KMS-11 (cell line): ENCODE results near the gene NIM1K.

Source experiments
- H2AFZ ChIP-seq: fragments of 200-600 bp; sonication (generic); 2 replicates; pipeline ENCODE4 v1.6.1; 2016; ENCODE audit warnings: antibody characterized with exemption, mixed run types, low read depth
- H3K27ac ChIP-seq: fragments of 200-600 bp; sonication (generic); 2 replicates; pipeline ENCODE4 v1.6.1; 2016; ENCODE audit warnings: mild to moderate bottlenecking, mixed run types
- H3K27me3 ChIP-seq: fragments of 200-600 bp; sonication (generic); 2 replicates; pipeline ENCODE4 v1.6.1; 2017; ENCODE audit warnings: mild to moderate bottlenecking, low read depth, mixed run types, moderate library complexity; ENCODE audit not compliant: insufficient read depth
- H3K36me3 ChIP-seq: fragments of 200-600 bp; sonication (generic); 2 replicates; pipeline ENCODE4 v1.6.1; 2017; ENCODE audit warnings: mild to moderate bottlenecking, mixed run types; ENCODE audit not compliant: insufficient read depth
- H3K4me1 ChIP-seq: fragments of 200-600 bp; sonication (generic); 2 replicates; pipeline ENCODE4 v1.6.1; 2016; ENCODE audit warnings: mild to moderate bottlenecking, low read depth, mixed run types; ENCODE audit not compliant: poor library complexity, severe bottlenecking
- H3K4me2 ChIP-seq: fragments of 200-600 bp; sonication (generic); 2 replicates; pipeline ENCODE4 v1.7.0; 2016; ENCODE audit warnings: mild to moderate bottlenecking, mixed run types
- H3K4me3 ChIP-seq: fragments of 200-600 bp; sonication (generic); IDR thresholded peaks from 2 replicates; pipeline ENCODE4 v1.6.1; 2017; ENCODE audit warnings: low read depth, low read length, mixed read lengths; ENCODE audit not compliant: insufficient read depth
- H3K79me2 ChIP-seq: fragments of 200-600 bp; sonication (generic); 2 replicates; pipeline ENCODE4 v1.6.1; 2016; ENCODE audit warnings: low read depth, mixed run types; ENCODE audit not compliant: insufficient read depth
- H3K9ac ChIP-seq: fragments of 200-600 bp; sonication (generic); 2 replicates; pipeline ENCODE4 v1.6.1; 2016; ENCODE audit warnings: mild to moderate bottlenecking, mixed run types
- H4K20me1 ChIP-seq: fragments of 200-600 bp; sonication (generic); 2 replicates; pipeline ENCODE4 v1.6.1; 2016; ENCODE audit warnings: mild to moderate bottlenecking, mixed run types; ENCODE audit not compliant: insufficient read depth
- CTCF ChIP-seq: fragments of 200-600 bp; sonication (generic); conservative IDR thresholded peaks from 2 replicates; pipeline ENCODE4 v1.6.1; 2017; ENCODE audit warnings: low read depth, mild to moderate bottlenecking, antibody characterized with exemption, low read length, moderate library complexity, mixed read lengths

NIM1K gene

GRCh38 chr5:43313035-43313853 lies 121.2 kb downstream of the NIM1K start, which contains the start of gene HMGCS1:
Gene HMGCS1, minus strand, starts transcription at chr5:43313412. Its CDS starts 14,447 bp downstream, at chr5:43298965.
- no peaks in the 10 kb centered on the region for H3K27me3 ChIP-seq
- H3K4me2 ChIP-seq: peak within 1 kb of the TSS; percentile 83
- peak within 1 kb of the TSS; percentile 83 for H3K27ac ChIP-seq
- peak within 1 kb of the TSS; percentile 86 for H2AFZ ChIP-seq
- H3K79me2 ChIP-seq: peaks cover 45% of the 10 kb centered on the region
- H3K4me1 ChIP-seq: peaks cover 28% of the 10 kb centered on the region
- H3K9ac ChIP-seq: peak within 1 kb of the TSS; percentile 88
- TF ChIP-seq CTCF: no peak
- H3K36me3 ChIP-seq: no peaks in the 10 kb centered on the region
- H4K20me1 ChIP-seq: no peaks in the 10 kb centered on the region
- H3K4me3 ChIP-seq: no peak within 1 kb of the TSS

DNA sequence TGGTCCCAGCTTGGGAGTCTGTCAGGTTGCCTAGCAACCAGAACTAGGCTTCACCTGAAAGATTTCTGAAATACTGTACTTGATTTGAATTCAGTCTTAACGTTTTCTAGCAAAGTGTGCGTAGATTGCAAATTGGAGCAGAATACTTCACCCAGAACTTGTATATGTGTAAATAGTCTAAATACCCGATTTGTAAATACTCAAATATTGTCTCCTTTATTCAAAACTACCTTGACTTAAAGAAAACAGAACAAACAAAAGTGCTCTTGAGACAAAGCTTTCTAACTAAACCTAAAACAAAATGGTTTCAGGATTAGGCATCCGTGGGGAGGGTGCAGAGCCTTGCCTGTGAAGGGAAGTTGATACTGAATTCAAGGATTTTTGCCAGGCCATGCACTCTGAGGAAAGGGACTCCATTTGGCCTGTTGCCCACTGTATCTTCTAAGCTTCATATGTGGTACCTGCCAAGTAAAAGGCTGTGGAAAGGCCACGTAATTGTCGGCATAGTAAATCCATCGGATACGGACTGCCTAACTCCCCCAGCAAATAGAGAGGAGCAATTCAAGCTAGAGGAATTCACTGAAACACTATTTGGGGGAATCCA lies 121.9 kb downstream of the NIM1K start:
- H2AFZ ChIP-seq: peak overlapping the region; percentile 77
- H3K79me2 ChIP-seq: peaks cover 38% of the 10 kb centered on the region
- H4K20me1 ChIP-seq: no peaks in the 10 kb centered on the region
- H3K4me3 ChIP-seq: no peak overlapping the region
- no peaks in the 10 kb centered on the region for H3K27me3 ChIP-seq
- H3K9ac ChIP-seq: 0 out of 2 replicates have a peak overlapping the region, but pooled peaks have one; percentile 2
- H3K36me3 ChIP-seq: no peaks in the 10 kb centered on the region
- H3K4me2 ChIP-seq: peak overlapping the region; percentile 50
- H3K27ac ChIP-seq: peak overlapping the region; percentile 83
- no peak for TF ChIP-seq CTCF
- H3K4me1 ChIP-seq: peaks cover 28% of the 10 kb centered on the region

DNA sequence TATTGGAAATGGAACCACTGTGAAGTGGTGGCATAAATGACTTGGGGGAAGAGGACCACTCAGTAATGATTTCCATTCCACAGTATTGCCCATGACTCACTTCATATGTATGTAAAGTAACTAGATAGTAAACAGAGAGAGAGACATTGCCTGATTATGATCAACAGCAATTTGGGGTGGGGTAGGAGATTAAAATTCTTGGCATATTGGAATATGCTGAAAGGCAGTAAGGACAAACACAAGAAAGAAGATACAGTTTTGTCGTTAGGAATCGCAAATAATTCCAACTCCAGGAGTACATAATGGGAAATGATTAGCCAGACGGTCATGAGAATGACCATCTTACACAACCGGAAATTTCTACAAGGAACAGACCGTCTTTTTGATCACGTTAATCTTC lies 122.7 kb downstream of the NIM1K start:
- Histone ChIP-seq H4K20me1 (no peaks in the 10 kb centered on the region), H3K4me1 (peaks cover 23% of the 10 kb centered on the region), H3K4me2 (no peak overlapping the region), H3K27ac (no peak overlapping the region), H3K27me3 (no peaks in the 10 kb centered on the region), H3K36me3 (no peaks in the 10 kb centered on the region), H3K4me3 (no peak overlapping the region), H2AFZ (no peak overlapping the region), H3K9ac (no peak overlapping the region), H3K79me2 (peaks cover 30% of the 10 kb centered on the region)
- TF ChIP-seq CTCF: no peak

DNA sequence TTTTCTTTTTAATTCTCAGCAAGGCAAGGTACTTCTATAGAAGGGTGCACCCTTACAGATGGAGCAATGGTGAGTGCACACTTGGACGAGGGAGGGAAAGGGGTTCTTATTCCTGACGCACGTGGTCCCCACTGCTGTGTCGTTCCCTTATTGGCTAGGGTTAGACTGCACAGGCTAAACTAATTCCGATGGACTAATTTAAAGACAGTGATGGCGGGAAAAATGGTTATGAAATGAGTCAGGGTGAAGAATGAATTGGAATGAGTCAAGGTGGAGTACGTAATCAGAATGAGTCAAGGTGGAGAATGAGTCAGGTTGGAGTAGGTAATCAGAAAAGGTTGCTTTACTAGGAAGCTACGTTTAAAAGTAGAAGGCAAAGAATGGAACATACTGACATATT lies 123.2 kb downstream of the NIM1K start:
- Histone ChIP-seq H3K4me2 (no peak overlapping the region), H3K9ac (no peak overlapping the region), H3K4me3 (no peak overlapping the region), H3K79me2 (peaks cover 25% of the 10 kb centered on the region), H4K20me1 (no peaks in the 10 kb centered on the region), H3K27me3 (no peaks in the 10 kb centered on the region), H3K4me1 (peaks cover 18% of the 10 kb centered on the region), H2AFZ (no peak overlapping the region), H3K27ac (no peak overlapping the region), H3K36me3 (no peaks in the 10 kb centered on the region)
- no peak for TF ChIP-seq CTCF
